HUDEP-2 (cell line): ENCODE measurements around the gene CENATAC.
A peak's percentile ranks its signal among the peaks of the same experiment; 100 is the strongest.
"Not testable (repeated sequence)": the region's sequence is repeated elsewhere in the genome, so short reads cannot be mapped to it uniquely, and the experiment has no call there.

Experiments
- DNase-seq, 76 experiments: peaks; one replicate each; lab custom pipeline; 2025; ENCODE audit not compliant: unreplicated experiment in 76 of 76; lab: John Stamatoyannopoulos, UW

CENATAC gene, protein sequence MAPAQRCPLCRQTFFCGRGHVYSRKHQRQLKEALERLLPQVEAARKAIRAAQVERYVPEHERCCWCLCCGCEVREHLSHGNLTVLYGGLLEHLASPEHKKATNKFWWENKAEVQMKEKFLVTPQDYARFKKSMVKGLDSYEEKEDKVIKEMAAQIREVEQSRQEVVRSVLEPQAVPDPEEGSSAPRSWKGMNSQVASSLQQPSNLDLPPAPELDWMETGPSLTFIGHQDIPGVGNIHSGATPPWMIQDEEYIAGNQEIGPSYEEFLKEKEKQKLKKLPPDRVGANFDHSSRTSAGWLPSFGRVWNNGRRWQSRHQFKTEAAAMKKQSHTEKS

DNA sequence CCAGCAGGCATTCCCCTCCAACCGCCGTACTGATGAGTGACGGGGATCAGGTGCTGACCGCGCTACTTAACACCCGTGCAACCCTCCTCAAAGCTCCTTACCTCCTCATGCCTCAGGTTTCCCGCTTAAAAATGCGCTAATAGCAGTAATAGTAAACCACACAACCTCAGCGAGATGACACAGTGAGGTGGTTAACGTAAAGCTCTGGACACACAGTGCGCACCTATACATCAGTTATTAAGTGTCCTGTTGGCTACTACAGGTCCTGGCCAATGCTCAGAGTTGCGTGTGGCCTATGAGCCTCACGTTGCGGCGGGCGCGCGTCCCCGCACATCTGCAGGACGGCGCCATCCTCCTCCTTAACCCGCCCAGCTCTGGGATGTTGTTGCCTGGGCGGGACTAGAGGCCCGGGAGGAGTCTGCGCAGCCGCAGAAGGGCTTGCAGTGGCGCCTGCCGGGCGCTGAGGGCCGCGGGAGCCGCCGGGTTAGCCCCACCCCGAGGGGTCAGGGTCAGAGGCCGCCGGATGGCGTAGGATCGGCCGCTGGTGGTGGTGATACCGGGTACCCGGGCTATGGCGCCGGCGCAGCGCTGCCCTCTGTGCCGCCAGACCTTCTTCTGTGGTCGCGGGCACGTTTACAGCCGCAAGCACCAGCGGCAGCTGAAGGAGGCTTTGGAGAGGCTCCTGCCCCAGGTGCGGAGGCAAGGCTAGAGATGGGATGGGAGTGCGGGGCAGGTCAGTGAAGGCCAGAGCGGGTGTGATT, at the start of gene CENATAC:
CENATAC (plus strand) TSS at position 512 of the 761 bp plus-strand sequence; CDS start at position 572, 60 bp downstream.
- peak in 75 of 76 experiments; percentile 48 to 95 (median 89) for DNase-seq

DNA sequence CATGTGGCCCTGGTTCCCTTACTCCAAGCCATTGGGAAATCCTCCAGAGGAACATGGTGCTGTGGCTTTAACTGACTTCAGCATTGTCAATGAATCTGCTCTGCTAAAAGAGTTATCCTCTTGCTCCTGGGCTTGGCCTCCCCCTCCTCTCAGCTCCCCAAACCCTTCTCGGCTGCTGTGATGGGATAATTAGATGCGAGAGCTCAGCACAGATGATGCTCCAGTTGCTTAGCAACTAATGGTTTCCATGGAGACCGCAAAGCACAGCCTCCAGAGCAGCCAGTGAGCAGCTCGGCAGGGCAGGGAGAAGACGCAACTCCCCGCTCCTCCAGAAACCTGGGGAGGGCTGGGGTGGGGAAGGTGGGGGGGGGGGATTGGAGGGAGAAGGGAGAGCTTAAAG, 44.7 kb upstream of the CENATAC start:
- no peak for DNase-seq

DNA sequence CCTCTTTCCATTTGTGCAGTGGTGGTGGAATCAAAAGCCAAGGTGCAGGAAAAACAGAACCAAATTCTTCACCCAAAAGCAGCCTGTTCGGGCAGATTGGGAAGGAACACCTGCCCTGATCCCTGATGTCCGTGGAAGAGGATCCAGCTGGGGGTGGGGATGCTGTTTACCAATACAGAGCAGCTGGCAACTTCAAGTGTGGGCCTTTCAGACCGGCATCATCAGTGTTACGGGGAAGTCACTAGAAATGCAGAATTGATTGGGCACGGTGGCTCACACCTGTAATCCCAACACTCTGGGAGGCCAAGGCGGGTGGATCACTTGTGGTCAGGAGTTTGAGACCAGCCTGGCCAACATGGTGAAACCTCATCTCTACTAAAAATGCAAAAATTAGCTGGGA, 44.0 kb upstream of the CENATAC start:
- DNase-seq = not testable (repeated sequence)

DNA sequence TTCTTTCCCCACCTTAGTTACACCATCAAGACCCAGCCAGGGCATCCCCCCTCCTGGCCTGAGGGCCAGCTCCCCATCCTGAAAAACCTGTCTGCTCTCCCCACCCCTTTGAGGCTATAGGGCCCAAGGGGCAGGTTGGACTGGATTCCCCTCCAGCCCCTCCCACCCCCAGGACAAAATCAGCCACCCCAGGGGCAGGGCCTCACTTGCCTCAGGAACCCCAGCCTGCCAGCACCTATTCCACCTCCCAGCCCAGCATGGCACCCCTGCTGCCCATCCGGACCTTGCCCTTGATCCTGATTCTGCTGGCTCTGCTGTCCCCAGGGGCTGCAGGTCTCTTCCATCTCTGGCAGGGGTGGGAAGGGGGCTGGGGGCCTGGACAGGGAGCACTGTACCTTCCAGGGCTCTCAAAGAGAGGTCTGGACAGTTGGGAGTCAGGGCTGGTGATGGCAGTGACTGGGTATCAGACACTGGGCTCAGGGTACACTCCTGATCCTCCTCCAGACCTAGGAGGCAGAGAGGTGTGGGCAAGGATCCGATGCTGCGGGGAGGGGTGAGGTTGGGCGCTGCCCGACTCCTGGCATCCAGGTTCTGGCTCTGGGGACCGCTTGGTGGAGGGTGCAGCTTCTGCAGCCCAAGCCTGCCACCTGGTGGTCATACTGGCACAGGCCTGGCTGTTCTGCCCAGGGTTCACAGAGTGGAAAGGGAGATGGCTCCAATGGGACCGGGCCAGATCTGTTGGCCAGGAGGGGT, 41.7 kb upstream of the CENATAC start, which contains the start of gene UPK2:
UPK2 (plus strand) TSS at position 205 of the 753 bp plus-strand sequence; CDS start at position 258, 53 bp downstream.
- peak in 70 of 76 experiments; percentile 9 to 83 (median 62) for DNase-seq

DNA sequence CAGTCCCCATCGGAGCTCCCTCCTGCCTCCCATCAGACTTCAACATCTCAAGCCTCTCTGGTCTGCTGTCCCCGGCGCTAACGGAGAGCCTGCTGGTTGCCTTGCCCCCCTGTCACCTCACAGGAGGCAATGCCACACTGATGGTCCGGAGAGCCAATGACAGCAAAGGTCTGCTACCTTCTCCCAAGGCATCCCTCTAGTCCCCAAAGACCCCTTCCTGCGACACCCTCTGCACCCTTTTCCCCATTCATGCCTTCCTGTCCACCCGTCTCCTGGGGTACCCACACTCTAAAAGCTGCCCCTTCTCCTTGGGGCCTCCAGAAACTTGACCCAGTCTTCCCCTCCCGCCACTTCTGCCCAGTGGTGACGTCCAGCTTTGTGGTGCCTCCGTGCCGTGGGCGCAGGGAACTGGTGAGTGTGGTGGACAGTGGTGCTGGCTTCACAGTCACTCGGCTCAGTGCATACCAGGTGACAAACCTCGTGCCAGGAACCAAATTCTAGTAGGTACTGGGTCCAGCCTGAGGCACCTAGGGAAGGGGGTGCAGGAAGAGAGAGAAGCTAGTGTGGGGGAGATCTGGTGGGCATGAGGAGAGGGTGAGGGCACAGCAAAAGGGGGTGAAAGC, 41.0 kb upstream of the CENATAC start:
- no peak for DNase-seq

DNA sequence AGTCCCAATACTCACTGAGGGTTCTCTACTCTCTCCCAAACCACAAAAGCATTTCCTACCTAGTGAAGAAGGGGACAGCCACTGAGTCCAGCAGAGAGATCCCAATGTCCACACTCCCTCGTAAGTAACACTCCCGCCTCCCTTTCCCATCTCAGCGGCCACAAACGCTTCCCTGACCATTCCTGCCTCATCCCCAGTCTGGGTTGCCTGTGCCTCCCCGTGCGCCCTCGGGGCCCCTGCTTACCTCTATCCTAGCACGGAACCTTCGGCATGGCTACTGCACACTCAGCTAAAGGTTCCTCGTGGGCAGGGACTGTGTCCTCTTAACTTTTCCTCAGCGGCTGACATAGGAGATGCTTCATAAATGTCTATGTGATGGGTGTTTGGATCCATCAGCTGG, 40.4 kb upstream of the CENATAC start:
- DNase-seq = no peak

DNA sequence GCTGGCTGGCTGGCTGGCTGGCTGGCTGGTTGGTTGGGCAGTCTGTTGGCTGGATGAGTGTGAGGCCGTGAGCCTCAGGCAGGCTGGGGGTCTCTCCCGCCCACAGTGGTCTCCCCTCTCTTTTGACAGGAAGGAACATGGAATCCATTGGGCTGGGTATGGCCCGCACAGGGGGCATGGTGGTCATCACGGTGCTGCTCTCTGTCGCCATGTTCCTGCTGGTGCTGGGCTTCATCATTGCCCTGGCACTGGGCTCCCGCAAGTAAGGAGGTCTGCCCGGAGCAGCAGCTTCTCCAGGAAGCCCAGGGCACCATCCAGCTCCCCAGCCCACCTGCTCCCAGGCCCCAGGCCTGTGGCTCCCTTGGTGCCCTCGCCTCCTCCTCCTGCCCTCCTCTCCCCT, 40.0 kb upstream of the CENATAC start:
- DNase-seq = no peak

DNA sequence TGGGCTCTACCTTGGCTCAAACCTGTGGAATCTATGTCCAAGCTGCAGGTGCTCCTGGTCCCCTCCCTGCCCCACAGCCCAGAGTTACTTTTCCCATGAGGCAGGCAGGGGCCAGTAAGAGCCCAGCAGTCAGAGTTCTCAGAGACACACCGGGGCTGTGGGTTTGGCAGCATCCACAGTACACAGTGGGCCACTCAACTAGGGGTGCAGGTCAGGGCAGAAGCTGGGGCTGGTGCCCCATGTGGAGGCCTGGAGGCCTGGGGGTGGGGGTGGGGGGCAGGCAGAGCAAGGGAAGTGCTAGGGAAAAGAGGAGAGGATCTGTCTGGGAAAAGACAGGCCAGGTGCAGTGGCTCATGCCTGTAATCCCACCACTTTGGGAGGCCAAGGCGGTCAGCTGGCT, 39.4 kb upstream of the CENATAC start:
- DNase-seq = no peak

DNA sequence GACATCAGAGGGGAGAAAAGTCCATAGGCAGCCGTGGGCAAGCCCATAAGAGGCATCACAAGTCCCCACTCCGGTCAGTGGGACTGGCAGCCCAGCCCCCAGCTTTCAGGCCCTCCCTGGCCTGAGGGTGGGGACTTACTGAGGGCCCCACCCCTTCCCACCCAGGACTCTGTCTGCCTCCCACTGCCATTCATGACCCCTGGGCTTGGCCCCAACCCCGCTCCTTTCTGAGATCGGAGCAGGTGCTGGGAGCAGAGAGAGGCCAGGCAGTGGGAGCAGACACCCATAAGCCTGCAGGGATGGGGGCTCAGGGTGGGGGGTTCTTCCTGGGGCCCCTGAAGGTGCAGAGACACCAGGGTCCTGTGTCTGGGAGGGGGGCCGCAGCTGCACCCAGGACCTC, 36.7 kb upstream of the CENATAC start:
- DNase-seq = no peak

DNA sequence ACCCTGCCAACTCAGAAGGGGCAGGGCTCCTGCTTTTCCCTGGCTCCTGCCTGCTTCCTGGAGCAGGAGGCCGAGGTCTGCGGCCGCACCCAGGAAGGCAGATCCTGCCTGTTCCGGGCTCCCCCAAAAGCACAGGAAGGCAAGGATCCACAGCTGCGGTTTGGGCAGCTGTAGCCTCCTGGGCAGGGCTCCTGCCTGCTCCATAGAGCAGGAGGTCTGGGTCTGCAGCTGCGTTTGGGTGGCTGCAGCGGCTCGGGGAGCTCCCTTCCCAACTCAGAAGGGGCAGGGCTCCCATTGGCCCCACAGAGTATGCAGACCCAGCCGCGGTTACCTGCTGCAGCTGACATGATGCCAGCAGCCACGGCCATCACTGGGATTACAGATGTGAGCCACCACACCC, 36.3 kb upstream of the CENATAC start:
- DNase-seq = no peak

DNA sequence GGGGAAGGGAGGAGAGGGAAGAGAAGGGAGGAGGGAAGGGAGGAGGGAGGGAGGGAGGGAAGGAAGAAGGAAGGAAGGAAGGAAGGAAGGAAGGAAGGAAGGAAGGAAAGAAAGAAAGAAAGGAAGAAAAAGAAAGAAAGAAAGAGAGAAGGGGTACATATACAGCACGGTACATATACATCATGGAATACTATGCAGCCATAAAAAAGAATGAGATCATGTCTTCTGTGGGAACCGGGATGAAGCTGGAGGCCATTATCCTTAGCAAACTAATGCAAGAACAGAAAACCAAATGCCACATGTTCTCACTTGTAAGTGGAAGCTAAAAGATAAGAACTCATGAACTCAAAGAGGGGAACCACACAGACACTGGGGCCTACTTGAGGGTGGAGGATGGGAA, 28.4 kb upstream of the CENATAC start:
- DNase-seq = not testable (repeated sequence)

DNA sequence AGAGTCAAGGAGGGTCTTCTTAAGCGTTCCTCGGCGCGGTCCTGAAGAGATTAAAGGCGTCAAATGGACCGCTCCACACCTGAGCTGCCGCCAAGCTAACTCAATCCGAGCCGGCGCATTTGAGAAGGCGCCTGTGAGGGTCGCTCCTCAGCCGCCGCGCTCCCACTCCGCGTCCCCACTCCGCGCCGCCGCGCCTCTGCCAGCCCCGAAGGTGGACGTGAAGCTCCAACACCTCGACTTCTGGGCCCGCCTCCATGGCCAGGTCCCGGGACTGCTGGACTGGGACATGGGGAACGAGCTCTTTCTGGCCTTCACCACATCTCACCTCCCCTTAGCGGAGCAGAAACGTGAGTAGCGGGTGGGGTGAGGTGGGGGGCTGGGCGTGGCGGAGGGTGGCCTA, 26.3 kb upstream of the CENATAC start, which contains the start of gene FOXR1:
FOXR1 (plus strand) TSS at position 116 of the 400 bp plus-strand sequence; CDS start at position 287, 171 bp downstream.
- no peak for DNase-seq

DNA sequence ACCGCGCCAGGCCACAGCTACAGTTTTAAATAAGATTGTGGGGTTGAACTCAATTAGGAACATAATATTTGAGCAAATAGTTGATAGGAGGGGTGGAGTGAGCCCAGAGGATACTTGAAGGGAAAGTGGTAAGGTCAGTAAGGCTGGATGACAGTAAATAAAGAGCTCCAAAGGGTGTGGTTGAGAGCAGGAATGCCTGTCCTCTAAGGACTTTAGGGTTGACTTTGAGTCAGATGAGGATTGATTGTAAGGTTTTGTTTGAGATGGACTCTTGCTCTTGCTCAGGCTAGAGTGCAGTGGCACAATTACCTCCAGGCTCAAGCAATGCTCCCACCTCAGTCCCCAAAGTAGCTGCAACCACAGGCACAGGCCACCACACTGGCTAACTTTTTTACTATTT, 24.0 kb upstream of the CENATAC start:
- DNase-seq = no peak

DNA sequence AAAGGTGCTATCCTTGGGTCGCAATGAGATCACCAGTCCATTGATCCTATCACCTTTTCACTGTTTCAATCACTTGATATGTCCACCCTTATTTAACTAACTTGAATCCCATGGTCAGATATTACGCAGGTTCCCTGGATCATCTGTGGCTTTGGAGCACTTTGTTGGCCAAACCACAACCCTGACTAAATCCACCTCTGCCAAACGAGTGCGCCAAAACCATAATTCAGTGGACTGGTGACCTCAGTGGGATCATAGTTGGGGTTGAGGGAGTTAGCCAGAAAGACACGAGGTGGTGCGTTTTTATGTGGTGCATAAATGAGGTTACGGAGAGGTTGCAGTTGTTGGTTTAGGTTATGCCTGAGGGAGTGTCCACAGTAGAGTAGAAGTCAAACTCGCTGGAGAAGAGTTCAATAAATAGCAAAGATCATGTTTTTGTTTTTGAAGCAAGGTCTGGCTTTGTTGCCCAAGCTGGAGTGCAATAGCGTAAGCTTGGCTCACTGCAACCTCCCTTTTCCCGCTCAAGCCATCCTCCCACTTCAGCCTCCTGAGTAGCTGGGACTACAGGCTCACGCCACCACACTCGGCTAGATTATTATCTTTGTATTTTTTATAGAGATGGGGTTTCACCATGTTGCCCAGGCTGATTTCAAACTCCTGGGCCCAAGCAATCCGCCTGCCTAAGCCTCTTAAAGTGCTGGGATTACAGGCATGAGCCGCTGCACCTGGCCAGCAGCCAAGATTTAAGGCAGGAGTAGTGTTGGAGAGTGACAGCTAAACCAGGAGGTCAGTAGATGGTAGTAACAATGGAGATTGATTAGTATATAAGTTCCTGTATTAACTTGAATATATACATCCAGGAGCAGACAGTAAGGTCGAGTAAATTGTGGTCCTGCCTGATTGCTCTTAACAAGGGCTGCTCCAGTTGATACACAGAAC, 21.9 kb upstream of the CENATAC start:
- DNase-seq = no peak

DNA sequence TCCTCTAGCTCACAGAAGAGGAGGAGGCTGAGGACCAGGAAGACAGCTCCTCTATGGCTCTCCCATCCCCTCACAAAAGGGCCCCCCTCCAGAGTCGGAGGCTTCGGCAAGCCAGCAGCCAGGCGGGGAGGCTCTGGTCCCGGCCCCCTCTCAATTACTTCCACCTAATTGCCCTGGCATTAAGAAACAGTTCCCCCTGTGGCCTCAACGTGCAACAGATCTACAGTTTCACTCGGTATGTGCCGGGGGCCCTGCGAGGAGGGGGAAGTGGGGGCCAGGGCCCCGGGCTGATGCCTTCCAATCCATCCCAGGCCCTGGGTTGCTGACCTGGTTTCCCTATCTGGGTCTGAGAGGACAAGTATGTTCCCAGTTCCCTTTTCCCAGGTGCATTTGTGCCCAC, 18.5 kb upstream of the CENATAC start:
- no peak for DNase-seq

DNA sequence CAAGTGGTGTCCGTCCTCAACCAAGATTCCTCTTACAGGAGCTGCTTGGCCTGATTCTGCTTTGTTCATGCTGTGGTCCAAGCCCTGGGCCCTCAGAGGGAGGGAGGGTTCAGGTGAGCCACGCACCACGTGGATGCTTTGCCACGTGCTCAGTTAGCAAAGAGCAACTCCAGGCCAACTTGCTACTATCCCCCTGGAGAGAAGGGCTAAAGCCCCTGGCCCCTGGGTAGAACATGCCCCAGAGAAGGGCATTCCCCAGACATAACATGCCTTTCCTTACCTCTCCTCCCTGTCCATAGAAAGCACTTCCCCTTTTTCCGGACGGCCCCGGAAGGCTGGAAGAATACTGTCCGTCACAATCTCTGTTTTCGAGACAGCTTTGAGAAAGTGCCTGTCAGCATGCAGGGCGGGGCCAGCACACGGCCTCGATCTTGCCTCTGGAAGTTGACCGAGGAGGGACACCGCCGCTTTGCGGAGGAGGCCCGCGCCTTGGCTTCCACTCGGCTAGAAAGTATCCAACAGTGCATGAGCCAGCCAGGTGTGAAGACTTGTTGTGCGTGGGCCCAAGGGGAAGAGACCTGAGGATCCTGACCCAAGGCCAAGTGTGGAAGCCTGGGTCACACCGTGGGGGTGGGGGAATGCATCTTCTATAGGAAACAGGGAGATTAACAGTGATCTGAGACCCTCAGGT, 17.6 kb upstream of the CENATAC start:
- DNase-seq = peak in 1 of 76 experiments; percentile 16

DNA sequence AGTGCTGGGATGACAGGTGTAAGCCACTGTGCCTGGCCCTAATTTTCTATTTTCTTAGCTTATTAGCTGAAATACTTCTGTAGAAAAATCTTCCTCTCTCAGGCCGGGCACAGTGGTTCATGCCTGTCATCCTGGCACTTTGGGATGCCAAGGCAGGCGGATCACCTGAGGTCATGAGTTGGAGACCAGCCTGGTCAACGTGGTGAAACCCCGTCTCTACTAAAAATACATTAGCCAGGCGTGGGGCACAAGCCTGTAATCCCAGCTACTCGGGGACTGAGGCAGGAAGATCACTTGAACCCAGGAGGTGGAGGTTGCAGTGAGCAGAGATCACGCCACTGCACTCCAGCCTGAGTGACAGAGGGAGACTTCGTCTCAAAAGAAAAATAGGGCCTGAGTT, 13.6 kb upstream of the CENATAC start:
- not testable (repeated sequence) for DNase-seq

DNA sequence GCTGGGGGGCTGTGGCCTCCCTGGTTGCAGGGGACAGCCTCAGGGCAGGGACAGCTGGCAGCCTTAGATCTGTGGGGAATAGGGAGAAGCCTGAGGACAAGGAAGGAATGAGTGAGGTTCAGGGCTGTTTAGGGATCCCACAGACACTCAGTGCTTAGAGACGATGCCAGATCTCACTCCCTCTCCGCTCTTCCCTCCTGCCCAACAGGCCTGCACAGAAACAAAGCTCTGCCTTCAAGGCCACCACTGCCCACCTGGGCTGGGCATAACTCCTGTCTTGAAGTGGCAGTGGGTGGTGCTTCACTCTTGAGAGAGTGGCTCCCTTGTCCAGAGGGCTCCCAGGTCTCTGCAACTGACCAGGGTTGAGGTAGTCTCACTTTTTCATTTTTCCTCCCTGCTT, 13.1 kb upstream of the CENATAC start:
- DNase-seq = no peak

DNA sequence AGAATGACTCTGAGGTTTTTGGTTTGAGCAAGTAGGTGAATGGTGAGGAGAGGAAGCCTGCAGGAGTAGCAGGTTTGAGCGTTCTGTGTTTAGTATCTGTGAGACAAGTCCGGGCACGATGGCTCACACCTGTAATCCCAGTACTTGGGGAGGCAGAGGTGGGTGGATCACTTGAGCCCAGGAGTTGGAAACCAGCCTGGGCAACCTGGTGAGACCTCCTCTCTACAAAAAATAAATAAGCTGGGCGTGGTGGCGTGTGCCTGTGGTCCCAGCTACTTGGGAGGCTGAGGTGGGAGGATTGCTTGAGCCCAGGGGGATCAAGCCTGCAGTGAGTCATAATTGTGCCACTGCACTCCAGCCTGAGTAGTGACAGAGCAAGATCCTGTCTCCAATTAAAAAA, 9.7 kb upstream of the CENATAC start:
- no peak for DNase-seq
